Measurements from ENCODE around the gene INSIG2.

The INSIG2 gene

DNA sequence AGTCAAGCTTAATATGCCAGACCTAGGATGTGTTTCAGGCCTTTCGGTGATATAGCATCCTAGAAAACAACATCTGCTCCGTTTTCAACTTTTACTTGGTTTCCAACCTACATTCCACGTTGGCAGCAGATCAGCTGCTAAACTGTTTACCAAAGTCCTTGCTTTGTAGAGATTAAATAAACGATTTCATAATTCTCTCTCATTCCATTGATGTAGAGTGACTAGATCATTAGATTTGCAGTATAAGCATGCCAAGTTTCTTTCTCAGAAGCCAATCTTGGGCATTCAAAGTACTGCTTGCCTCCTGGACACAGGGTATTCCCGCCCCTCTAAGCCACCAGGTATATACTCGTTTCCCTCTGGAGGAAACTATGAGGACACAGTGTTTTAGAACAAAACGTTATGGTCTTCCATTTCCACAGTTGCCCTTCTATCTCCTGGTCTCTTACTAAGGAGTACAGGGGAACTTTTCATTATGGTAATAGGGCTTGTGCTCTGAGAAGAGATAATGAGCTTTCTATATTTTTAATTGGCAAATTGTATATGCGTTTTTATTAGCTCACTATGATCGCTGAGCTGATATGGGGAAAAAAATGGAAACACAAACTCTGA is 10.5 kb upstream of the INSIG2 start:
- ChIA-PET POLR2A (no interaction called here), CTCF (interaction anchor here (0.8 to 1.6 kb wide), 3 partner anchors 11 to 30 kb away, joined by 3 to 5 read pairs (median 4); partner anchors contain the start of gene INSIG2)
- Histone ChIP-seq H3K4me1 (ENCODE audit: control extremely low read depth in 1 of 4, control insufficient read depth in 4 of 4, insufficient read depth in 4 of 4, low read length in 3 of 4) (no peaks in the 10 kb centered on the region), H3K36me3 (ENCODE audit: control insufficient read depth in 4 of 4, insufficient read depth in 4 of 4, low read length in 3 of 4) (no peaks in the 10 kb centered on the region), H3K9me3 (ENCODE audit: control extremely low read depth in 1 of 5, control insufficient read depth in 4 of 5, insufficient read depth in 2 of 5, low read depth in 1 of 5, low read length in 4 of 5) (no peaks in the 10 kb centered on the region), H3K4me3 (ENCODE audit: control insufficient read depth in 1 of 7, extremely low read depth in 1 of 7, insufficient read depth in 4 of 7, low read depth in 2 of 7, low read length in 6 of 7) (no peak overlapping the region), H3K27ac (ENCODE audit: insufficient read depth in 1 of 2, low read depth in 1 of 2, low read length in 2 of 2, poor library complexity in 1 of 2, severe bottlenecking in 2 of 2) (no peak overlapping the region), H3K27me3 (replicated peaks in 2 of 5; ENCODE audit: control insufficient read depth in 4 of 5, insufficient read depth in 5 of 5, low read length in 4 of 5) (peaks cover 0 to 5% (median 0%) of the 10 kb centered on the region in 5 experiments)
- DNase-seq = no peak
- 95% methylated on average over 9 of the region's 9 CpGs for WGBS (ENCODE audit: insufficient coverage)

DNA sequence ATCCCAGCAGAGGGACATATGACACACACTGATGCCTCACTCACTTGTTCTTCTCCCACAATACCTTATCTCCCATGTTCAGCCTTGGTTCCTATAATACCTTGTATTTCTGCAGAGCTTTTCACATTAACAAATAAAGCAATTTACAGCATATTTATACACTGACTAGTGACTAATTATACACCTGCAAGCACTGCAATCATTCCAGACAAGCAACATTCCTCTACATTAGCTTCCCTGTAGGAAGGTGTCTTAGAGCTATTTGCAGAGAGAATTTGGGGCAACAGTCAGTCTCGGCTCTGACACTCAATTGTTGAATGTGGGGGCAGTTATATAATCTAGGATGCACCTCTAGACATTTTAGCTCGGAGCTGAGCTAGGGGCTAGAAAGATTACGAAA is 9.5 kb upstream of the INSIG2 start:
- H3K27ac ChIP-seq (ENCODE audit: insufficient read depth in 1 of 2, low read depth in 1 of 2, low read length in 2 of 2, poor library complexity in 1 of 2, severe bottlenecking in 2 of 2) = no peak overlapping the region
- ChIA-PET CTCF (interaction anchor here (0.7 to 2.3 kb wide), 5 partner anchors 10 to 31 kb away, joined by 3 to 10 read pairs (median 4); partner anchors contain the start of gene INSIG2), POLR2A (no interaction called here)
- H3K27me3 ChIP-seq (replicated peaks in 2 of 5; ENCODE audit: control insufficient read depth in 4 of 5, insufficient read depth in 5 of 5, low read length in 4 of 5) = peaks cover 0 to 3% (median 0%) of the 10 kb centered on the region in 5 experiments
- no peaks in the 10 kb centered on the region for H3K4me1 ChIP-seq (ENCODE audit: control extremely low read depth in 1 of 4, control insufficient read depth in 4 of 4, insufficient read depth in 4 of 4, low read length in 3 of 4)
- H3K9me3 ChIP-seq (ENCODE audit: control extremely low read depth in 1 of 5, control insufficient read depth in 4 of 5, insufficient read depth in 2 of 5, low read depth in 1 of 5, low read length in 4 of 5) = no peaks in the 10 kb centered on the region
- H3K4me3 ChIP-seq (ENCODE audit: control insufficient read depth in 1 of 7, extremely low read depth in 1 of 7, insufficient read depth in 4 of 7, low read depth in 2 of 7, low read length in 6 of 7) = no peak overlapping the region
- WGBS (ENCODE audit: insufficient coverage) = 70% methylated on average over 2 of the region's 3 CpGs
- no peak for DNase-seq
- no peaks in the 10 kb centered on the region for H3K36me3 ChIP-seq (ENCODE audit: control insufficient read depth in 4 of 4, insufficient read depth in 4 of 4, low read length in 3 of 4)

DNA sequence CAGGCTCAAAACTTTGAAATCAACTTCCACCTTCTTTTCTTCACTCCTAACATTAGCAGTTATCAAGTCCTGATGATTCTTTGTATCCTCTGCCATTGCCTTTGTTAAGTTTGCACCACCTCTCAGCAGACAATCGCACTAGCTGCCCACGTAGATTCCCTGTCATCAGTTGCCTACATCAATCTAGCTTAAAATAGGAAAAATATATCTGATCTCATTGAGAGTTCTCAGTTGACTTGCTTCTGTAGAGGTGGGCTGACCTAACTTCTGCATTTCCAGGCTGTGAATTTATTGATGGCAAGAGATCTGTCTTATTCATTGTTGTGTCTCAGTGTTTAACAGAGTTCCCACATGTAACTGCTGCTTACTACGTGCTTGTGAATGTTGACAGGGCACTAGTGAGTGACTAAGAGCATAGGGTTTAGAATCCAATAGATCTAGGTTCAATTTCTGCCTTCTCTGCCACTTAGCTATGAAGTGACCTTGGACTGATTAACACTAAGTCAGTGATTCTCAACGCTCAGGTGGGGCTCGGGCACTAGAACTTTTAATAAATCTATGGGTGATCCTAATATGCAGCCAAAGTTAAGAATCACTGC is 3.7 kb upstream of the INSIG2 start:
- no peaks in the 10 kb centered on the region for H3K36me3 ChIP-seq (ENCODE audit: control insufficient read depth in 4 of 4, insufficient read depth in 4 of 4, low read length in 3 of 4)
- ChIA-PET CTCF (interaction anchor here (0.7 to 2.3 kb wide), 3 partner anchors 11 to 38 kb away, joined by 3 to 5 read pairs (median 5); no protein-coding TSS in a partner anchor), POLR2A (interaction anchor here (0.6 kb wide), 1 partner anchor 49 kb away, joined by 3 read pairs; no protein-coding TSS in a partner anchor)
- H3K4me1 ChIP-seq (ENCODE audit: control extremely low read depth in 1 of 4, control insufficient read depth in 4 of 4, insufficient read depth in 4 of 4, low read length in 3 of 4) = peaks cover 0 to 18% (median 7%) of the 10 kb centered on the region in 4 experiments
- DNase-seq = no peak
- peaks cover 0 to 4% (median 0%) of the 10 kb centered on the region in 5 experiments for H3K27me3 ChIP-seq (replicated peaks in 2 of 5; ENCODE audit: control insufficient read depth in 4 of 5, insufficient read depth in 5 of 5, low read length in 4 of 5)
- H3K4me3 ChIP-seq (ENCODE audit: control insufficient read depth in 1 of 7, extremely low read depth in 1 of 7, insufficient read depth in 4 of 7, low read depth in 2 of 7, low read length in 6 of 7) = no peak overlapping the region
- H3K27ac ChIP-seq (ENCODE audit: insufficient read depth in 1 of 2, low read depth in 1 of 2, low read length in 2 of 2, poor library complexity in 1 of 2, severe bottlenecking in 2 of 2) = no peak overlapping the region
- no peaks in the 10 kb centered on the region for H3K9me3 ChIP-seq (ENCODE audit: control extremely low read depth in 1 of 5, control insufficient read depth in 4 of 5, insufficient read depth in 2 of 5, low read depth in 1 of 5, low read length in 4 of 5)
- WGBS (ENCODE audit: insufficient coverage) = 100% methylated on average over 1 of the region's 5 CpGs

DNA sequence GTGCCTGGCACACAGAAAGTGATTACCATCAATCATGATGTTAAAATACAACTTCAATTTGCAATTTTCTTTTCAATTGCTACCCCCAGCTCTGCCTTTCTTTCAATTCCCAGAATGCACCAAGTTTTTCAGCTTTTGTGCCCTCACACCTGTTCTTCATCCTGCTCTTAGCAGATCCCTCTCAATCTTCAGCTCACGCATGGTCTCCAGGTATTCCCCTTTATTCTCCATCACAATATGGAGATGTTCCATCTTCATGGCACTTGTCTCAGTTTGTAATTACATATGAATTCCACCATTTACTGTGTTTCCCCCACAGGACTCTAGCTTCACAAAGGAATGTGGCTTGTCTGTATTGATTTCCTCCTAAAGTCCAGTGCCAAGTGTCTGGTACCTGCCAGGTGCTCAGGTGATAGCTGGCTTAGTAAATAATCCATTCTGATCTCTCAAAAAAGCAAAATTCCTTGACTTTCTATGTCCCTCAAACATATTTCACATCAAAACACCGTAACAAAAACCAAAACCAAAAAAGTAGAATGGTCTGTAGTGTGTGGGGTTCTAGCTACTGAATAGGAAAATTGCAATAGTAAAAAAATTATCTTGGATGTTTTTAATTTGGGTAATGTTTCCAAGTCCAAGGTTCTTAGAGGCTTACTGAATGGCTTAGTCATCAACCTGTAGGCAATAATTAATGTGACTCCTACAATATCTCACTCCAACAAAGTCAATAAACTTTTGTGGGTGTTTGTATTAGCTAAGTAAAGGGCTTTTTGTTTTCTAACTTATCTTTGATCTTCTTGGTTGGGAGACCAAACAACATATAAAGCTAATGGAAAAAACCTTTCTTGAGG is 2.9 kb upstream of the INSIG2 start:
- ChIA-PET CTCF (interaction anchor here (0.7 to 2.3 kb wide), 4 partner anchors 9 to 18 kb away, joined by 3 to 5 read pairs (median 3); no protein-coding TSS in a partner anchor), POLR2A (no interaction called here)
- WGBS (ENCODE audit: insufficient coverage) = 100% methylated on average over 1 of the region's 2 CpGs
- Histone ChIP-seq H3K27ac (ENCODE audit: insufficient read depth in 1 of 2, low read depth in 1 of 2, low read length in 2 of 2, poor library complexity in 1 of 2, severe bottlenecking in 2 of 2) (no peak overlapping the region), H3K9me3 (ENCODE audit: control extremely low read depth in 1 of 5, control insufficient read depth in 4 of 5, insufficient read depth in 2 of 5, low read depth in 1 of 5, low read length in 4 of 5) (no peaks in the 10 kb centered on the region), H3K36me3 (ENCODE audit: control insufficient read depth in 4 of 4, insufficient read depth in 4 of 4, low read length in 3 of 4) (no peaks in the 10 kb centered on the region), H3K4me3 (ENCODE audit: control insufficient read depth in 1 of 7, extremely low read depth in 1 of 7, insufficient read depth in 4 of 7, low read depth in 2 of 7, low read length in 6 of 7) (no peak overlapping the region), H3K4me1 (ENCODE audit: control extremely low read depth in 1 of 4, control insufficient read depth in 4 of 4, insufficient read depth in 4 of 4, low read length in 3 of 4) (peaks cover 0 to 24% (median 9%) of the 10 kb centered on the region in 4 experiments), H3K27me3 (replicated peaks in 2 of 5; ENCODE audit: control insufficient read depth in 4 of 5, insufficient read depth in 5 of 5, low read length in 4 of 5) (peaks cover 0 to 4% (median 0%) of the 10 kb centered on the region in 5 experiments)
- DNase-seq = no peak

DNA sequence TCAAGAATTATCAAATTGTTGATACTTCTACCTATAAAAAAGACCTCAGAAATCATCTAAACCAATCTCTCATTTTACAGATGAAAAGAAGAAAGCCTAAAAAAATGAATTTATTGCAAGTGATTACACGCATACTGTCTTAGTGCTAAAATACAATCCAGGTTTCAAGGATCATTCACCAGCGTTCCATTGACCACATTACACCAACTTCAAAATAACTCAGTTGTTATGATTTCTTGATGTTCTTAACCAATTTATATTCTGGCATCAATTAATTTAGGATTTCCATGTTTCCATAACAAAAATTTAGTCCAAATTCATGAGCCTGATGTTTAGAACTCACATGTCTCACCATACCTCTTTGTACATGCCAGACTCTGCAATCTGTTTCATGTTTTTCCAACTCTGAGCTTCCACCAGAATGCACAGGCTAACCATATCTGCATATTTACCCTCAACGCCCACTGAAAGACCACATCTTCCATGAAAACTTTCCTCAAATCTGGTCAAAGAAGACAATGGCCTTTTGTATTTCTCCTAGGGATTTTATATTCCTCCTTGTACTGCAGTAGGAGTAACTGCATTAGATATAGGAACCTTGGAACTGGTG is 2.1 kb upstream of the INSIG2 start:
- peaks cover 0 to 27% (median 9%) of the 10 kb centered on the region in 4 experiments for H3K4me1 ChIP-seq (ENCODE audit: control extremely low read depth in 1 of 4, control insufficient read depth in 4 of 4, insufficient read depth in 4 of 4, low read length in 3 of 4)
- H3K27ac ChIP-seq (ENCODE audit: insufficient read depth in 1 of 2, low read depth in 1 of 2, low read length in 2 of 2, poor library complexity in 1 of 2, severe bottlenecking in 2 of 2) = no peak overlapping the region
- POLR2A ChIA-PET = no interaction called here
- H3K4me3 ChIP-seq (ENCODE audit: control insufficient read depth in 1 of 7, extremely low read depth in 1 of 7, insufficient read depth in 4 of 7, low read depth in 2 of 7, low read length in 6 of 7) = no peak overlapping the region
- CTCF ChIA-PET = interaction anchor here (1.0 to 1.4 kb wide), 3 partner anchors 8 to 20 kb away, joined by 3 to 4 read pairs (median 3); no protein-coding TSS in a partner anchor
- no CpG with 5 or more reads among the region's 3 CpGs for WGBS (ENCODE audit: insufficient coverage)
- peaks cover 0 to 3% (median 0%) of the 10 kb centered on the region in 5 experiments for H3K27me3 ChIP-seq (replicated peaks in 2 of 5; ENCODE audit: control insufficient read depth in 4 of 5, insufficient read depth in 5 of 5, low read length in 4 of 5)
- H3K36me3 ChIP-seq (ENCODE audit: control insufficient read depth in 4 of 4, insufficient read depth in 4 of 4, low read length in 3 of 4) = no peaks in the 10 kb centered on the region
- DNase-seq = no peak
- no peaks in the 10 kb centered on the region for H3K9me3 ChIP-seq (ENCODE audit: control extremely low read depth in 1 of 5, control insufficient read depth in 4 of 5, insufficient read depth in 2 of 5, low read depth in 1 of 5, low read length in 4 of 5)

DNA sequence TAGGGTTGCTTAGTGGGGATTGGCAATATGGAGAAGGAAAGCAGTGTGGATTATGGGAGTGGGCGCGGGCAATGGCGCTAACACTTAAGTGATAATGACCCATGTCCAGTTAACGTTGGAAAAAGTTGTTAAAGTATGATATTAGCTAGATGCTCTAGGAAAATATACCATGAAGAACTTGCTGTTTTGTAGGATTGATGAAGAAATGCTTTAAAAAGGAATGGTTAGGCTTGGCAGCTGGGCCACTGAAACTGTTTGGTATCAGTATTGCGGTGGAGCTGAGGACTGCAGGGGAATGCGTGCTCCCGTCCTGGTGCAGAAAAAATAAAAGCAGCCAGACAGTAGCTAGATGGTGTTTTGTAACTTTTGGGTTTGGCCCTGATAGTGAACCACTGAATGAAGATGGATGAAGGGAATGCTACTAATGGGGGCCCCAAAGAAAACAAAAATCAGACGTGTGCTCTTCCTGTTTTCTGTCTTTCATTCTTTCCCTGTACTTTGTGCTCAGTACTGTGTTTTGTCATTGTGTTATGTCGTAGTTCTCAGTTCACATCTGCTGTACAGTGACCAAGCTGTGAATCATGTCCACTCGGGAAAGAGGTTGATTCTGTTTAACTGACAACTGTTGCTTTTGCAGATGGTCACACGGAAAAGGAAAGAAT is 999 bp downstream of the INSIG2 start:
- H3K36me3 ChIP-seq (ENCODE audit: control insufficient read depth in 4 of 4, insufficient read depth in 4 of 4, low read length in 3 of 4) = peaks cover 0 to under 1% (median 0%) of the 10 kb centered on the region in 4 experiments
- H3K4me1 ChIP-seq (ENCODE audit: control extremely low read depth in 1 of 4, control insufficient read depth in 4 of 4, insufficient read depth in 4 of 4, low read length in 3 of 4) = peaks cover 0 to 27% (median 9%) of the 10 kb centered on the region in 4 experiments
- DNase-seq = peak; percentile 28 to 57 (median 56)
- peaks cover 0 to 2% (median 0%) of the 10 kb centered on the region in 5 experiments for H3K27me3 ChIP-seq (replicated peaks in 2 of 5; ENCODE audit: control insufficient read depth in 4 of 5, insufficient read depth in 5 of 5, low read length in 4 of 5)
- ChIA-PET POLR2A (interaction anchor here (1.0 kb wide), 1 partner anchor 22 kb away, joined by 3 read pairs; no protein-coding TSS in a partner anchor), CTCF (interaction anchor here (0.9 to 2.0 kb wide), 10 partner anchors 11 to 132 kb away, joined by 3 to 9 read pairs (median 4); no protein-coding TSS in a partner anchor)
- WGBS (ENCODE audit: insufficient coverage) = 6% methylated on average over 10 of the region's 11 CpGs
- H3K4me3 ChIP-seq (ENCODE audit: control insufficient read depth in 1 of 7, extremely low read depth in 1 of 7, insufficient read depth in 4 of 7, low read depth in 2 of 7, low read length in 6 of 7) = peak overlapping the region in 6 of 7 experiments; percentile 83 to 97 (median 93)
- peak overlapping the region; percentile 51 to 83 for H3K27ac ChIP-seq (ENCODE audit: insufficient read depth in 1 of 2, low read depth in 1 of 2, low read length in 2 of 2, poor library complexity in 1 of 2, severe bottlenecking in 2 of 2)
- H3K9me3 ChIP-seq (ENCODE audit: control extremely low read depth in 1 of 5, control insufficient read depth in 4 of 5, insufficient read depth in 2 of 5, low read depth in 1 of 5, low read length in 4 of 5) = no peaks in the 10 kb centered on the region
